B cell (primary cell): ENCODE data around the gene MBP. TPM values are rescaled to one million over a fixed set of nuclear protein-coding genes. Genes with fewer than 3 reads are reported as not detected.

Experiments used
- ATAC-seq: fragments of 200-7000 bp; cut with Tn5 transposase; one replicate; pipeline ENCODE4 v1.10.0; 2021; ENCODE audit warnings: low read depth, mild to moderate bottlenecking, moderate number of reproducible peaks, moderate library complexity
- CTCF ChIA-PET: fragments of 350-600 bp; sonication (Branson Sonifier 250); formaldehyde crosslinking; loops from one replicate; lab custom pipeline; 2021; ENCODE audit warnings: antibody characterized with exemption, inconsistent platforms; lab: Charles Lee
- POLR2A ChIA-PET: fragments of 350-600 bp; sonication (Branson Sonifier 250); formaldehyde crosslinking; loops from one replicate; lab custom pipeline; 2021; ENCODE audit warnings: antibody characterized with exemption; lab: Charles Lee
- DNase-seq: peaks from one replicate; pipeline ENCODE4 v3.0.0; 2013
- H2AFZ ChIP-seq: 2 replicates; pipeline ENCODE4 v1.6.1; 2012; ENCODE audit warnings: mild to moderate bottlenecking, low read depth, low read length; ENCODE audit not compliant: insufficient read depth, poor library complexity, severe bottlenecking
- H3K27ac ChIP-seq, 2 donors: 1 replicate in 1 of 2; 2 replicates in 1 of 2; pipeline ENCODE4 v1.5.1; 2012 to 2013; ENCODE audit warnings: low read length in 2 of 2, mild to moderate bottlenecking in 2 of 2, moderate library complexity in 1 of 2
- H3K27me3 ChIP-seq, 4 experiments: fragments of 200-600 bp in 1 of 4; sonication (generic) in 1 of 4; replicated peaks in 1 of 4; 1 replicate in 2 of 4; 2 replicates in 2 of 4; pipeline versions ENCODE4 v1.6.1 to v1.7.0; 2013 to 2016; ENCODE audit warnings: low read length in 3 of 4, mild to moderate bottlenecking in 2 of 4, mixed read lengths in 1 of 4, moderate library complexity in 1 of 4; ENCODE audit not compliant: insufficient read depth in 4 of 4, control insufficient read depth in 3 of 4; ENCODE audit errors: control extremely low read depth in 1 of 4
- H3K36me3 ChIP-seq, 2 experiments: replicated peaks in 1 of 2; 1 replicate in 1 of 2; 2 replicates in 1 of 2; pipeline versions ENCODE4 v1.6.1 to v1.7.1; 2013; ENCODE audit warnings: low read length in 1 of 2; ENCODE audit not compliant: insufficient read depth in 2 of 2, control insufficient read depth in 1 of 2; ENCODE audit errors: control extremely low read depth in 1 of 2, extremely low read depth in 1 of 2
- H3K4me1 ChIP-seq, 2 donors: fragments of 200-600 bp in 1 of 2; sonication (generic) in 1 of 2; 1 replicate in 1 of 2; 2 replicates in 1 of 2; pipeline versions ENCODE4 v1.5.1 to v1.6.1; 2013 to 2017; ENCODE audit warnings: low read length in 2 of 2; ENCODE audit not compliant: control insufficient read depth in 2 of 2, insufficient read depth in 2 of 2
- H3K4me2 ChIP-seq: replicated peaks from 2 replicates; pipeline ENCODE3; 2012; ENCODE audit warnings: mild to moderate bottlenecking, low read depth, low read length; ENCODE audit not compliant: poor library complexity, severe bottlenecking
- H3K4me3 ChIP-seq, 5 experiments: fragments of 200-600 bp in 1 of 5; sonication (generic) in 1 of 5; 1 replicate in 3 of 5; 2 replicates in 2 of 5; pipeline versions ENCODE4 v1.5.1 to v1.7.0; 2011 to 2016; ENCODE audit warnings: low read length in 4 of 5, mild to moderate bottlenecking in 4 of 5, low read depth in 2 of 5, control low read depth in 1 of 5, moderate library complexity in 1 of 5; ENCODE audit not compliant: insufficient read depth in 1 of 5; ENCODE audit errors: control extremely low read depth in 1 of 5, extremely low read depth in 1 of 5
- H3K79me2 ChIP-seq: fragments of 200-600 bp; sonication (generic); one replicate; pipeline ENCODE4 v1.6.0; 2016; ENCODE audit warnings: low read length; ENCODE audit not compliant: control insufficient read depth, insufficient read depth
- H3K9ac ChIP-seq: fragments of 200-600 bp; sonication (generic); 2 replicates; pipeline ENCODE4 v1.6.1; 2017; ENCODE audit warnings: mild to moderate bottlenecking, low read length, moderate library complexity
- H3K9me3 ChIP-seq, 3 donors: one replicate each; pipeline versions ENCODE4 v1.6.1 to v1.7.1; 2013; ENCODE audit warnings: low read length in 2 of 3; ENCODE audit not compliant: control insufficient read depth in 2 of 3, insufficient read depth in 1 of 3; ENCODE audit errors: control extremely low read depth in 1 of 3
- H4K20me1 ChIP-seq: 2 replicates; pipeline ENCODE4 v1.6.0; 2012; ENCODE audit warnings: mild to moderate bottlenecking, low read length; ENCODE audit not compliant: insufficient read depth, control insufficient read depth, poor library complexity, severe bottlenecking
- H3K27ac Mint-ChIP-seq: one replicate; pipeline ENCODE4 v1.8.0; 2021; ENCODE audit warnings: mixed read lengths
- H3K27me3 Mint-ChIP-seq: one replicate; pipeline ENCODE4 v1.8.0; 2021; ENCODE audit warnings: mixed read lengths
- H3K4me1 Mint-ChIP-seq: one replicate; pipeline ENCODE4 v1.8.0; 2021; ENCODE audit warnings: mixed read lengths
- H3K4me3 Mint-ChIP-seq: one replicate; pipeline ENCODE4 v1.8.0; 2021; ENCODE audit warnings: mixed read lengths
- H3K9me3 Mint-ChIP-seq: one replicate; pipeline ENCODE4 v1.8.0; 2022; ENCODE audit warnings: mixed read lengths; ENCODE audit not compliant: insufficient read depth
- EZH2 ChIP-seq: IDR thresholded peaks from 2 replicates; pipeline ENCODE4 v1.6.1; 2012; ENCODE audit warnings: borderline replicate concordance, low read depth, mild to moderate bottlenecking, moderate library complexity, low read length; ENCODE audit not compliant: insufficient read depth, poor library complexity, severe bottlenecking
- WGBS: methylation state at CpG from one replicate; pipeline ENCODE4 v1.1.5; 2013; ENCODE audit warnings: missing lambda C conversion rate; ENCODE audit not compliant: insufficient coverage; 5-methylcytosine and 5-hydroxymethylcytosine counted together
- intact Hi-C: fragments of 100-400 bp; cut with micrococcal nuclease; formaldehyde crosslinking; loops from one replicate; pipeline ENCODE4 v1.10.0; 2022
- polyA plus RNA-seq: library from polyadenylated mRNA; depleted of rRNA; stranded (reverse); fragments of >200 nt; gene quantifications from 2 replicates; pipeline ENCODE4 v1.2.3, GENCODE V29; 2012
- total RNA-seq, 2 donors: library from RNA; stranded (reverse); fragments of 120-200 nt in 1 of 2; gene quantifications; 1 replicate in 1 of 2; 2 replicates in 1 of 2; pipeline versions ENCODE4 v1.2.3 to v1.2.4, GENCODE V29; 2013 to 2022
- TF ChIP-seq, protein P1 (sequence below): fragments of 200-600 bp; IDR thresholded peaks from one replicate; pipeline ENCODE4 v1.8.0; 2022; ENCODE audit warnings: antibody characterized with exemption, mild to moderate bottlenecking

MBP gene
- total and polyA plus RNA-seq, 2 donors (not counting 1 experiment from before 2014, with no cell fraction given), result 30.1 to 192 TPM

GRCh38 chr18:77014538-77014937, 118.0 kb downstream of the MBP start:
- Mint-ChIP-seq H3K27ac (no peak overlapping the region), H3K27me3 (no peaks in the 10 kb centered on the region), H3K9me3 (no peaks in the 10 kb centered on the region), H3K4me1 (peaks cover 7% of the 10 kb centered on the region), H3K4me3 (no peak overlapping the region)
- Histone ChIP-seq H4K20me1 (peaks cover 37% of the 10 kb centered on the region), H3K27me3 (no peaks in the 10 kb centered on the region), H3K4me1 (no peaks in the 10 kb centered on the region), H2AFZ (no peak overlapping the region), H3K79me2 (peaks cover 23% of the 10 kb centered on the region), H3K9ac (no peak overlapping the region), H3K4me2 (no peak overlapping the region), H3K27ac (no peak overlapping the region), H3K4me3 (no peak overlapping the region), H3K36me3 (peaks cover 10 to 66% of the 10 kb centered on the region in 2 experiments), H3K9me3 (no peaks in the 10 kb centered on the region)
- ATAC-seq, result no peak
- intact Hi-C loops, result no loop called here
- WGBS, result no CpG with 5 or more reads among the region's 5 CpGs
- no peak for DNase-seq
- TF ChIP-seq EZH2, result no peak
- TF ChIP-seq, protein P1, sequence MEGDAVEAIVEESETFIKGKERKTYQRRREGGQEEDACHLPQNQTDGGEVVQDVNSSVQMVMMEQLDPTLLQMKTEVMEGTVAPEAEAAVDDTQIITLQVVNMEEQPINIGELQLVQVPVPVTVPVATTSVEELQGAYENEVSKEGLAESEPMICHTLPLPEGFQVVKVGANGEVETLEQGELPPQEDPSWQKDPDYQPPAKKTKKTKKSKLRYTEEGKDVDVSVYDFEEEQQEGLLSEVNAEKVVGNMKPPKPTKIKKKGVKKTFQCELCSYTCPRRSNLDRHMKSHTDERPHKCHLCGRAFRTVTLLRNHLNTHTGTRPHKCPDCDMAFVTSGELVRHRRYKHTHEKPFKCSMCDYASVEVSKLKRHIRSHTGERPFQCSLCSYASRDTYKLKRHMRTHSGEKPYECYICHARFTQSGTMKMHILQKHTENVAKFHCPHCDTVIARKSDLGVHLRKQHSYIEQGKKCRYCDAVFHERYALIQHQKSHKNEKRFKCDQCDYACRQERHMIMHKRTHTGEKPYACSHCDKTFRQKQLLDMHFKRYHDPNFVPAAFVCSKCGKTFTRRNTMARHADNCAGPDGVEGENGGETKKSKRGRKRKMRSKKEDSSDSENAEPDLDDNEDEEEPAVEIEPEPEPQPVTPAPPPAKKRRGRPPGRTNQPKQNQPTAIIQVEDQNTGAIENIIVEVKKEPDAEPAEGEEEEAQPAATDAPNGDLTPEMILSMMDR, result no peak
- ChIA-PET CTCF (interaction anchor here (1.2 to 3.2 kb wide), 2 partner anchors 10 to 14 kb away, joined by 5 to 10 read pairs; no protein-coding TSS in a partner anchor), POLR2A (no interaction called here)

- H3K27ac ChIP-seq, result no peak overlapping the region
- intact Hi-C loops, result no loop called here
- H3K4me3 ChIP-seq, result no peak overlapping the region
- peaks cover 18% of the 10 kb centered on the region for H3K79me2 ChIP-seq
- no peak overlapping the region for H2AFZ ChIP-seq
- no peak overlapping the region for H3K9ac ChIP-seq
- no peaks in the 10 kb centered on the region for H3K9me3 Mint-ChIP-seq
- ATAC-seq, result no peak
- H3K27me3 Mint-ChIP-seq, result no peaks in the 10 kb centered on the region
- TF ChIP-seq, protein P1, result no peak
- TF ChIP-seq EZH2, result no peak
- no peaks in the 10 kb centered on the region for H3K9me3 ChIP-seq
- WGBS, result 98% methylated on average over 18 of the region's 18 CpGs
- no peak for DNase-seq
- POLR2A ChIA-PET, result no interaction called here
- peaks cover 10 to 64% of the 10 kb centered on the region in 2 experiments for H3K36me3 ChIP-seq
- no peaks in the 10 kb centered on the region for H3K4me1 ChIP-seq
- H3K4me2 ChIP-seq, result no peak overlapping the region
- no peak overlapping the region for H3K4me3 Mint-ChIP-seq
- peaks cover 5% of the 10 kb centered on the region for H3K4me1 Mint-ChIP-seq
- CTCF ChIA-PET, result interaction anchor here (0.9 to 3.2 kb wide), 5 partner anchors 10 to 197 kb away, joined by 3 to 10 read pairs (median 5); no protein-coding TSS in a partner anchor
- no peak overlapping the region for H3K27ac Mint-ChIP-seq
- H4K20me1 ChIP-seq, result peaks cover 37% of the 10 kb centered on the region
- no peaks in the 10 kb centered on the region for H3K27me3 ChIP-seq
Measured at GRCh38 chr18:77013811-77014521, 118.6 kb downstream of the MBP start.
